Neural cell (in vitro differentiated cells): ENCODE measurements around the gene RGS12. TPM values are rescaled to one million over a fixed set of nuclear protein-coding genes. Genes with fewer than 3 reads are reported as not detected.

Experiments
- H2AFZ ChIP-seq: fragments of 200-600, 300-800 bp; sonication (generic), shearing (Covaris generic); 2 replicates; pipeline ENCODE4 v1.6.0; 2014; ENCODE audit warnings: low read depth, mild to moderate bottlenecking, antibody characterized with exemption, low read length, moderate library complexity
- H3F3A ChIP-seq: fragments of 200-600 bp; shearing (Covaris generic); 2 replicates; pipeline ENCODE4 v1.6.1; 2016; ENCODE audit warnings: mild to moderate bottlenecking, moderate library complexity, mixed read lengths, antibody characterized with exemption, low read length; ENCODE audit not compliant: insufficient read depth, poor library complexity, severe bottlenecking
- H3K27ac ChIP-seq: fragments of 200-600, 300-800 bp; sonication (generic), shearing (Covaris generic); 2 replicates; pipeline ENCODE4 v1.5.1; 2014; ENCODE audit warnings: mild to moderate bottlenecking, low read length, moderate library complexity
- H3K27me3 ChIP-seq: fragments of 300-800, 200-600 bp; sonication (generic), shearing (Covaris generic); 2 replicates; pipeline ENCODE4 v1.6.0; 2014; ENCODE audit warnings: mild to moderate bottlenecking, low read depth, low read length, moderate library complexity; ENCODE audit not compliant: insufficient read depth
- H3K36me3 ChIP-seq: fragments of 300-800, 200-600 bp; sonication (generic), shearing (Covaris generic); 2 replicates; pipeline ENCODE4 v1.5.1; 2014; ENCODE audit warnings: mild to moderate bottlenecking, antibody characterized with exemption, low read length, moderate library complexity; ENCODE audit not compliant: insufficient read depth
- H3K4me2 ChIP-seq: fragments of 300-800, 200-600 bp; sonication (generic), shearing (Covaris generic); 2 replicates; pipeline ENCODE4 v1.6.0; 2014; ENCODE audit warnings: mild to moderate bottlenecking, low read length
- H3K4me3 ChIP-seq: fragments of 300-800, 200-600 bp; sonication (generic), shearing (Covaris generic); 2 replicates; pipeline ENCODE4 v1.5.1; 2014; ENCODE audit warnings: mild to moderate bottlenecking, low read length, moderate library complexity
- H3K79me2 ChIP-seq: fragments of 200-600 bp; shearing (Covaris generic); replicated peaks from 2 replicates; pipeline ENCODE4 v1.6.0; 2014; ENCODE audit warnings: mild to moderate bottlenecking, low read length, moderate library complexity; ENCODE audit not compliant: insufficient read depth
- H3K9ac ChIP-seq: fragments of 300-800, 200-600 bp; sonication (generic), shearing (Covaris generic); 2 replicates; pipeline ENCODE4 v1.6.1; 2016; ENCODE audit warnings: mild to moderate bottlenecking, low read length, mixed read lengths
- H3K9me2 ChIP-seq: fragments of 200-600 bp; shearing (Covaris generic); 2 replicates; pipeline ENCODE4 v1.6.1; 2016; ENCODE audit warnings: mild to moderate bottlenecking, low read length, mixed read lengths; ENCODE audit not compliant: insufficient read depth
- H3K9me3 ChIP-seq: fragments of 200-600, 300-800 bp; sonication (generic), shearing (Covaris generic); 2 replicates; pipeline ENCODE4 v1.6.1; 2016; ENCODE audit warnings: mild to moderate bottlenecking, mixed run types, low read length, moderate library complexity, mixed read lengths
- H4K20me1 ChIP-seq: fragments of 200-600 bp; shearing (Covaris generic); 2 replicates; pipeline ENCODE4 v1.6.1; 2016; ENCODE audit warnings: mild to moderate bottlenecking, mixed run types; ENCODE audit not compliant: insufficient read depth
- EP300 ChIP-seq: fragments of 450-650 bp; conservative IDR thresholded peaks from 2 replicates; pipeline ENCODE4 v1.6.1; 2014; ENCODE audit warnings: antibody characterized with exemption, mild to moderate bottlenecking, moderate library complexity; ENCODE audit not compliant: poor library complexity, severe bottlenecking
- EZH2 ChIP-seq: fragments of 200-600, 300-800 bp; shearing (Covaris generic), sonication (generic); IDR thresholded peaks from 2 replicates; pipeline ENCODE4 v1.6.1; 2014; ENCODE audit warnings: antibody characterized with exemption, low read length, borderline replicate concordance, mild to moderate bottlenecking; ENCODE audit not compliant: insufficient read depth, poor library complexity, severe bottlenecking
- MXI1 ChIP-seq: fragments of 450-650 bp; conservative IDR thresholded peaks from 2 replicates; pipeline ENCODE4 v1.6.1; 2014; ENCODE audit warnings: antibody characterized with exemption, mild to moderate bottlenecking; ENCODE audit not compliant: poor library complexity, severe bottlenecking
- POLR2AphosphoS5 ChIP-seq: IDR thresholded peaks from 2 replicates; pipeline ENCODE4 v1.6.1; 2012
- RAD21 ChIP-seq: fragments of 450-650 bp; conservative IDR thresholded peaks from 2 replicates; pipeline ENCODE4 v1.6.1; 2014; ENCODE audit warnings: antibody characterized with exemption, mild to moderate bottlenecking, moderate library complexity
- SMC3 ChIP-seq: fragments of 450-650 bp; conservative IDR thresholded peaks from 2 replicates; pipeline ENCODE4 v1.6.1; 2014; ENCODE audit warnings: antibody characterized with exemption, mild to moderate bottlenecking, moderate library complexity; ENCODE audit not compliant: poor library complexity
- TAF1 ChIP-seq: IDR thresholded peaks from 2 replicates; pipeline ENCODE4 v1.6.1; 2012; ENCODE audit warnings: low read depth
- polyA plus RNA-seq: library from polyadenylated mRNA; depleted of rRNA; stranded (reverse); fragments of >200 nt; gene quantifications from 2 replicates; pipeline ENCODE4 v1.2.3, GENCODE V29; 2014
- TF ChIP-seq, protein P1 (sequence below): fragments of 450-650 bp; IDR thresholded peaks from 2 replicates; pipeline ENCODE4 v1.5.1; 2014; ENCODE audit warnings: antibody characterized with exemption, mild to moderate bottlenecking, moderate library complexity; ENCODE audit not compliant: poor library complexity, severe bottlenecking
- TF ChIP-seq, protein P2 (sequence below): IDR thresholded peaks from 2 replicates; pipeline ENCODE4 v1.6.1; 2012; ENCODE audit warnings: borderline replicate concordance

RGS12 gene
- polyA plus RNA-seq, 1 donor from 2014 or later: 66.4 TPM

DNA sequence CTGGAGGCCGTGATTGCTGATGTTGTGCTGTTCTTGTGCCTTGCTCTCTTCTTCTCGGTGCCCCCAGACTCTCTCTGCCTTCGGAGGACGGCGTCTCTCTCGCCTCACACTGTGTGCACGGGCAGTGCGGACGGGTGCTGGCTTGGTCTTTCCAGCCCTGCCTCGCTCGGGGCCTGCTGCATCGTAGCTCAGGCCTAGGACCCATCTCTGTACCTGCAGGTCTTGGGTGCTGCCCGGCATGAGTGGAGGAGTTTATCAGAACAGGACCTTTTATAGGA lies 18.2 kb downstream of the RGS12 start:
- Histone ChIP-seq H4K20me1 (no peaks in the 10 kb centered on the region), H3K9ac (no peak overlapping the region), H3K36me3 (no peaks in the 10 kb centered on the region), H3K4me3 (no peak overlapping the region), H3F3A (no peaks in the 10 kb centered on the region), H3K9me3 (no peaks in the 10 kb centered on the region), H3K79me2 (peaks cover 29% of the 10 kb centered on the region), H3K4me2 (no peak overlapping the region), H3K27me3 (no peaks in the 10 kb centered on the region), H3K9me2 (no peaks in the 10 kb centered on the region), H3K27ac (no peak overlapping the region), H2AFZ (no peak overlapping the region)
- TF ChIP-seq EZH2: no peak

DNA sequence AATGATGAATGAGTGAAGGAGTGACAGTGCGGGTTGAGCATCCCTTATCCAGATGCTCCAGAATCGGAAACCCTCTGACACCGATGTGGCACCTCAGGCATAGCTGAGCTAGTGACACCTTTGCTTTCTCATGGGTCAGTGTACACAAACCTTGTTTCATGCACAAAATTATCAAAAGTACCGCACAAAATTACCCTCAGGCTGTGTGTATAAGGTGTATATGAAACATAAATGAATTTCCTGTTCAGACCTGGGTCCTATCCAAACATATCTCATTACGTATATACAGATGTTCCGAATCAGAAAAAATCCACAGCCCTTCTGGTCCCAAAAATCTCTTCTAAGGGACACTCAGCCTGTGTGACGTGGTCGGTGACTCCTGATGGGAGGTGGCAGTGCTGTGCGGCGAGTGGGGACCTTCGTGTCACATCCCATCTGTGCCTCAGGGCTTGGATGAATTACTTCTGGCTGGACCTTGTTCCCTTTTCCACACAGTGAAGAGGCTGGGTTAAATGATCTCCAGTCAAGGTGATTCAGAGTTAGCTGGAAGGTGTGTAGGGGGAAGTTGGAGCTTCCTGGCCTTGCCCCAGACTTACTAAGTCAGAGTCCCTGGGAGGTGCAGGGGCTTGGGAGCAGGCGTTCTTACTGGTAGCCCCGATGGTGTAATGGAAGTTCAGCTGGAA lies 18.8 kb downstream of the RGS12 start:
- H3K27me3 ChIP-seq: no peaks in the 10 kb centered on the region
- no peaks in the 10 kb centered on the region for H3K9me3 ChIP-seq
- H3K4me3 ChIP-seq: no peak overlapping the region
- H2AFZ ChIP-seq: no peak overlapping the region
- H3K9ac ChIP-seq: no peak overlapping the region
- peaks cover 23% of the 10 kb centered on the region for H3K79me2 ChIP-seq
- H3K27ac ChIP-seq: no peak overlapping the region
- H3F3A ChIP-seq: no peaks in the 10 kb centered on the region
- H4K20me1 ChIP-seq: no peaks in the 10 kb centered on the region
- H3K36me3 ChIP-seq: no peaks in the 10 kb centered on the region
- no peaks in the 10 kb centered on the region for H3K9me2 ChIP-seq
- TF ChIP-seq MXI1 (no peak), EP300 (no peak), TAF1 (no peak), EZH2 (no peak), SMC3 (no peak), RAD21 (no peak), POLR2AphosphoS5 (no peak)
- TF ChIP-seq, protein P1, sequence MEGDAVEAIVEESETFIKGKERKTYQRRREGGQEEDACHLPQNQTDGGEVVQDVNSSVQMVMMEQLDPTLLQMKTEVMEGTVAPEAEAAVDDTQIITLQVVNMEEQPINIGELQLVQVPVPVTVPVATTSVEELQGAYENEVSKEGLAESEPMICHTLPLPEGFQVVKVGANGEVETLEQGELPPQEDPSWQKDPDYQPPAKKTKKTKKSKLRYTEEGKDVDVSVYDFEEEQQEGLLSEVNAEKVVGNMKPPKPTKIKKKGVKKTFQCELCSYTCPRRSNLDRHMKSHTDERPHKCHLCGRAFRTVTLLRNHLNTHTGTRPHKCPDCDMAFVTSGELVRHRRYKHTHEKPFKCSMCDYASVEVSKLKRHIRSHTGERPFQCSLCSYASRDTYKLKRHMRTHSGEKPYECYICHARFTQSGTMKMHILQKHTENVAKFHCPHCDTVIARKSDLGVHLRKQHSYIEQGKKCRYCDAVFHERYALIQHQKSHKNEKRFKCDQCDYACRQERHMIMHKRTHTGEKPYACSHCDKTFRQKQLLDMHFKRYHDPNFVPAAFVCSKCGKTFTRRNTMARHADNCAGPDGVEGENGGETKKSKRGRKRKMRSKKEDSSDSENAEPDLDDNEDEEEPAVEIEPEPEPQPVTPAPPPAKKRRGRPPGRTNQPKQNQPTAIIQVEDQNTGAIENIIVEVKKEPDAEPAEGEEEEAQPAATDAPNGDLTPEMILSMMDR: no peak
- TF ChIP-seq, protein P2, sequence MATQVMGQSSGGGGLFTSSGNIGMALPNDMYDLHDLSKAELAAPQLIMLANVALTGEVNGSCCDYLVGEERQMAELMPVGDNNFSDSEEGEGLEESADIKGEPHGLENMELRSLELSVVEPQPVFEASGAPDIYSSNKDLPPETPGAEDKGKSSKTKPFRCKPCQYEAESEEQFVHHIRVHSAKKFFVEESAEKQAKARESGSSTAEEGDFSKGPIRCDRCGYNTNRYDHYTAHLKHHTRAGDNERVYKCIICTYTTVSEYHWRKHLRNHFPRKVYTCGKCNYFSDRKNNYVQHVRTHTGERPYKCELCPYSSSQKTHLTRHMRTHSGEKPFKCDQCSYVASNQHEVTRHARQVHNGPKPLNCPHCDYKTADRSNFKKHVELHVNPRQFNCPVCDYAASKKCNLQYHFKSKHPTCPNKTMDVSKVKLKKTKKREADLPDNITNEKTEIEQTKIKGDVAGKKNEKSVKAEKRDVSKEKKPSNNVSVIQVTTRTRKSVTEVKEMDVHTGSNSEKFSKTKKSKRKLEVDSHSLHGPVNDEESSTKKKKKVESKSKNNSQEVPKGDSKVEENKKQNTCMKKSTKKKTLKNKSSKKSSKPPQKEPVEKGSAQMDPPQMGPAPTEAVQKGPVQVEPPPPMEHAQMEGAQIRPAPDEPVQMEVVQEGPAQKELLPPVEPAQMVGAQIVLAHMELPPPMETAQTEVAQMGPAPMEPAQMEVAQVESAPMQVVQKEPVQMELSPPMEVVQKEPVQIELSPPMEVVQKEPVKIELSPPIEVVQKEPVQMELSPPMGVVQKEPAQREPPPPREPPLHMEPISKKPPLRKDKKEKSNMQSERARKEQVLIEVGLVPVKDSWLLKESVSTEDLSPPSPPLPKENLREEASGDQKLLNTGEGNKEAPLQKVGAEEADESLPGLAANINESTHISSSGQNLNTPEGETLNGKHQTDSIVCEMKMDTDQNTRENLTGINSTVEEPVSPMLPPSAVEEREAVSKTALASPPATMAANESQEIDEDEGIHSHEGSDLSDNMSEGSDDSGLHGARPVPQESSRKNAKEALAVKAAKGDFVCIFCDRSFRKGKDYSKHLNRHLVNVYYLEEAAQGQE: no peak
- H3K4me2 ChIP-seq: no peak overlapping the region

DNA sequence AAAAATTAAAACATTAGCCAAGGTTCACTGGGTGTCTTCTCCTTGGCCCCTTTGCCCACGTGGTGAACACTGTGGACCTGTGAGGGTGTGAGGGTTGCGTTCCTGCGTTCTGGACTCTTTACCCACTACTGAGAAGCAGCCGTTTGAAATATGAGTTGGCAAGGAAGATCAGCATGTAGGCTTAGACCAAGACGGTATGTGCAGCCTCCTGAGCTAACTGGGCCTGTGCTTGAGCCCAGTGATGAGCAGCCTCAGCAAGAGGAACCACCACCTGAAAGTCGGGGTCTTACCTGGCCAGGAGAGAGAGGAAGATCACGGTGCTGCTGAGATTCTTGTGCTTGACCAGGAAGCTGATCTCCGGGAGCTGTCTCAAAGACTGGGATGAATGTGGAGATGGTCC lies 19.5 kb downstream of the RGS12 start:
- Histone ChIP-seq H3K27ac (no peak overlapping the region), H3K9ac (no peak overlapping the region), H3F3A (no peaks in the 10 kb centered on the region), H3K4me2 (no peak overlapping the region), H3K9me2 (no peaks in the 10 kb centered on the region), H3K9me3 (no peaks in the 10 kb centered on the region), H2AFZ (no peak overlapping the region), H3K36me3 (no peaks in the 10 kb centered on the region), H3K79me2 (peaks cover 15% of the 10 kb centered on the region), H3K4me3 (no peak overlapping the region), H4K20me1 (no peaks in the 10 kb centered on the region), H3K27me3 (no peaks in the 10 kb centered on the region)
- TF ChIP-seq RAD21: no peak
- TF ChIP-seq SMC3: no peak
- TF ChIP-seq, protein P2: no peak
- TF ChIP-seq EP300: no peak
- TF ChIP-seq POLR2AphosphoS5: no peak
- TF ChIP-seq EZH2: no peak
- no peak for TF ChIP-seq MXI1
- TF ChIP-seq, protein P1: no peak
- TF ChIP-seq TAF1: no peak
